GM19455 (cell line): Measurements from ENCODE around the gene DNHD1.

Experiments
- ATAC-seq: cut with Tn5 transposase; IDR thresholded peaks from one replicate; pipeline ENCODE4 v1.9.1; 2021; ENCODE audit not compliant: unreplicated experiment

DNHD1 gene, protein sequence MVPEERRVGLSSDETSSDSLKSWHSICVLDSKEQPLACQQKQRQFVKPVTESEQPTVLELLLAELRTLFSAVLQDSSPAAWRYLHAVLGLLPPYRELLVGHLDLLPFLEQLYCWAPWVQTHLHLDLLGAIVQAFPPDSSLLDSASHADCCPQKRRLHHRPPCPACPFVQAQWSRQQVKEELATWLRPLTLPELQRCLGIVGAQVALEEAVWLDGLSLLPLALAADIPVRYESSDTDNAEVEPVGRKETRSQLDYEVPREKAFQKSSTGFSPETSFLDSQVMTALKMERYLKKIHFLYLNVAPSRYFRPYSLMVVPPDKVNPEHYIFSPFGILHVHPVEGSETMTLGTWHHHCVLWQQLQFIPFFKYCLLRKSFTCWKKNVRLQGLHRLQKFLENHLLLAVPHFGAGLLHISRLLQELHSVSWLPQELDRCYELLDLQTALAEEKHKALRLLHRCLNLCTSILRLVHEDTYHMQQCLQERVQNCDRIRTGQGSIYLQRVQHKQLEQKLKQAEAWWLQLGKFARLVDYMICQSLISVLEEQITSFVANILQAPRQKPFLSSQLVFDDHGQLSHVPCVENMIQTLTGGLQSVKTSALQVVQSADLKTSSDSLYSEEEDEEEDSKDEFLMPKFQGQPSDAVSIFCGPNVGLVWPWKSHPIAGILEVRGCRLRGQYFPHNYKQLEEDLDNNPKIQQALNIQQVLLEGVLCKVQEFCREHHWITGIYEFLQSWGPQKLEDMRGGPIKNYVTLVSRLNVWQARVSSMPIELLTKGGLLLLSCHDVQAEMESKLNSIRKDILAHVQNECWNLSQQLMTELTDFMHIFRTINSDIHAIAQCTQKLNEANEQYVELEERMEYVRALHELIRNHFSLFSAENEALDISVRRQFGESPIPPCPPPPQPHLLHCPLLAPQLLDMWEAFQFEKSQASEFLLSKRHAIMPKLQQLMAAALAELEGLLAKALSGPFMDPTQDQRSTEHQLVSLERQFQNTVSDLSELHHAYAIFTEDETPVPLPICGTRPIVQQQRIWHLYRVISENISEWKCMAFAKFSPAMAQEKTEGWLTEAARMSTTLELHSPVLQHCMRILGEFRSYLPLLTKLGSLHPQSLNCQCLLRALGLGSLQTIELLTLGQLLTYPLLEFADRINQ (N-terminal part only)

DNA sequence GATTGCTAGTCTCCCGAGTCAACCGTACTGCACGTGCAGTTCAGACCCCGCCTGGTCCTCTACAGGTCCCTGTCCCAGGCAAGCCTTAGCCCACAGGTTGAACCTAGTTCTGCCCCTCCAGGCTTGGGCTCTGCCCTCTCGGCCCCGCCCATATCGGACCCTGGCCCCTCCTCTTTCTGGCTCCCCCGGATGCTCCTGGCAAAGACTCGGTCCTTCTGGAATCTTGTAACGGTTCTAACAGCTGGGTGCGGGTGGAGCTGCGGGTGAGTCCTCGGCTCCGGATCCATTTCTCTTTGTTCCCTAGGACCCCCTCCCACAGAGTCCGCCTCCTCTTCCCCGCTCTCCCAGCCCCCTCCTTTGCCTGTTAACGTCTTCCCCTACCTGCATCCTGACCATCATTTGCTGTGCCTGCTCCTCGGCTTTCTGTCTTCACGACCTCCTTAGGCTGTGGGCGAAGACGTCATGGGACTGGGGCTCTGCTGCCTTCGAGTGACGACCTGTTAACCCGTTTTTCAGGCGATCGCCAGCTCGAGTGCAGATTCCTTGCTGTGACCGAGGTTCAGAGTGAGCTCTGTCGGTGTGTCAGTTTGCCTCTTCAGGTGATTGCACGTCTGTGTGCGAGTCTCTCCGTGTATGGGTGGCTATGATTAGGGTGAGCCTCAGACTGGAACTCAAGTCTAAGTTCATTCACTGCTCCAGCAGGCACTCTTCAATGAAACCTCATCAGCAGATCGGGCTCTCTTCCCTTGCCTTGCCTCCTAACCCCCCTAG, at the start of gene DNHD1:
Gene DNHD1 (plus strand): TSS at position 212 of the 771 bp plus-strand sequence. CDS start 936 bp downstream, outside the sequence.
- ATAC-seq, result no peak

DNA sequence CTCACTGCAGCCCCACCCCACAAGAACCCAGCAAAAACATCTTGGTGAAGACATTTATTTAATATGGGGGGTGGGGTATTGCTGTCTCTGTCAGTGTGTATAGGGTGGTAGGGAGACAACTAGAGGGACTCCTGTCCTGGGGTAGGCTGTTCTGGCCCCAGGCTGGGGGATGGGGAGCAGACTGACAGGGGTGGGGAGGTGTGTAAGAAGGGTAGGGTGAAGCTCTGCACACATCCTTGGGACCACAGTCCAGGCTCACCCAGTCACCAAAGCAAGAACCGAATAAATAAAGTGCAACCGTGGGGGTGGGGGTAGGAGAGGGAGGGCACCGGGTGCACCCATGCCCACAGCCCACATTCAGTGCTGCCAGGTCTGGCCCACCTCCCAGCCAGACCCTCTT, 48.5 kb upstream of the DNHD1 start:
- ATAC-seq, result no peak

DNA sequence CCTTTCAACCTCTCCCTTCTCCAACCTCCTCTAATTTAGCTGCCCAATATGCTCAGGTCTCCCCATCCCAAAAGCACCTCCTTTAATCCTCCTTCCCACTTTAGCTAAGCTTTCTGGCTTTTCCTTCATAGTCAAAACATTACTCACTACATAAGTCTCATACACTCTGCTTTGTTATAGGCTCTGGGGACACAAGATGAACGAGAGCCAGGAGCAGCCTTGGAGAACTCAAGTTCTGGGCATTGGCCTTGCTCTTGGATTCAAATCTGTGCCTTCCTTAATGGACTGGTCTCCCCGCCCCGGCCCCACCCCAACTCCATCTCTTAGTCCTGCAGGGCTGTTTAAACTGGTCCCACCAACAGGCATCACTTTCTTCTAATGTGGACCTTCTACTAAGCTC, 44.9 kb upstream of the DNHD1 start:
- no peak for ATAC-seq

DNA sequence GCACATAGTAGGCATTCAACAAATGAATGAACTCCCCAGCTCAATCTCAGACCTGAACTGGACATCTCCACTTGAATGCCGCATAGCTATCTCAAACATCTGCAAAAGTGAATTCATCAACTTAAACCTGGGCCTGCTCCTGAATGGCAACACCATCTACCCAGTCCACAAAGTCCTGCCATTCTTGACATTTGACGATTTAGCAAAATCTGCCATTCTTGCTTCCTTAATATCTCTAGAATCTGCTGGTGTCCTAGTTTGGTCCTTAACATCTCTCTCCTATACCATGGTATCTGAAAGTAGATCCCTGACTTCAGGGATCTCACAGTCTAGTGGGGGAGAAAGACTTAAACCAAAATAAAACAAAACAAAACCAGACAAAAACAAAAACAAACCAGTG, 43.9 kb upstream of the DNHD1 start:
- no peak for ATAC-seq

DNA sequence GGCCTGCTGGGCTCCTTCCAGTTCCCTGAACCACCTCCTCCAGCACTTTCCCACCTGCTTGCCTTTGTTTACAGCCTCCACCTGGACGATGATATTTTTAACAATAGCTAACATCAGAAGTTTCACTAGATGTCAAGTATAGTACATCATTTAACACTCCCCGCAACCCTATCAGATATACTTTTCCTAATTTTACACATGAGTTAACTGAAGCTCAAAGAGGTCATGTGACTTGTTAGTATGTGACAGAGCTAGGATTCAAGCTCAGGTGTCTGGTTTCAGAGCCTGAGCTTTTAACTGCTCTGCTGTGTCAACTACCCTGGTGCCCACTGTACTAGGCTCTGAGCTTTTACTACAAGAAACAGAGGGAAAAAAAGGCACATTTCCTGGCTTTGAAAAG, 42.0 kb upstream of the DNHD1 start:
- ATAC-seq, result no peak

DNA sequence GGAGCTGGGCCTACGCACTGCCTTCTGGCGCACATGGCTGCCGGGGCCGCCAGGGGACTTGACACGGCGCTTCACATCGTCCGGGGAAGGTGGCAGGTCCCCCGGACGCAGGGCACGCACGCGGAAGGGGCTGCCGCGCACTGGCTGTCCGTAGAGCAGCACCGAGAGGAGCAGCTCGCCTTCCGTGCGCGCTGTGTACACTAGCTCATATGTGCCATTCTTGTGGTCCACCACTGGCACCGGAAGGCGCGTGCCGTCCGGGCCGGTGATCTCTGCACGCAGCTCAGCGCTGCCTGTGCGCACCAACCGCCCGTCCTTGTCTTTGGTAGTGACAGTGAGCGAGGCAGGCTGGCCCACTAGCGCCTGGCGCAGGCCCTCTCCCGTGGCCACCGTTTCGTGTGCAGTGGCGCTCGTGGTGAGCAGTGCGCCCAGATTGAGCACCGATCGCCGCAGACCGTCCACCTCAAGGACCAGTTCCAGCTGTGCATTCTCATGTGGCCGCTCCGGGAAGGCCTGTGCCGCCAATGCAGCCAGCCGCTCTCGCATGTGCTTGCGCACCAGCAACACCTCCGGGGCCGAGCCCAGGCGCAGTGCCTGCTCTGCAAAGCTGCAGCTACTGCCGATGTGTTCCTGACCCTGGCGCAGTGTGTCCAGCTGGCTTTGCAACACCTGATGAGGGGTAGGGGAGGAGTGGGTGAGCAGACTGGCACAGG, 40.6 kb upstream of the DNHD1 start:
- ATAC-seq, result no peak

DNA sequence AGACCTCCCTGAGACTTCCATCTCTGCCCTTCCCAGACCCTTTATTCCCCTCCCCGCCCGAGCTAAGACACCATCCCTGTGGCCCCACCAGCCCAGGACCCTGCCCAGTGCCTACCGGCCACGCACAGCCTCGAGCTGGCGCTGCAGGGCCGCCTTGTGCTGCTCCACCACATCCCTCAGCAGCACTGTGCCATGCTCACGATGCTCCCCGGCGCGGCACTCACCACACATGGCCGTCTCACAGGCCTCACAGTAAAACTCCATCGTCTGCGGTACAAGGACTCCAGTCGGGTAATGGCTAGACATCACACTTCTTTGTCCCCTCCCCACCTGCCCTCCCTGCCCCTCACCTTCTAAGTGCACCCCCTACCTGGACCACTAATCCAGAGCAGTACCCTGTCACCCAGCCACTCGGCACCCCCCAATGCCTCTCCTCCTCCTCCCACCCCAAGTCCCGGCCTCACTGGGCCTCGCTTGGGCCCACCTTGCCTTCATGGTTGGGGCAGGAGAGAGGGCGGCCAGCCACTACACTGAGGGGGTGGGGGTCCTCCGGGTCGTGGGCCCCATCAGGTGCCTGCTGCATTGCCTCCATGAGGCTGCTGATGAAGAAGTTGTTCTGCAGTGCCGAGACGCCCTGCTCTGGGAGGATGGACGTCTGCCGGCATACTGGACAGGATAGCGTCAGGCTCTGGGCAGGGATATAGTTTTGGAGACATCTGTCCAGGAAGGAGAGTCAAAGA, 39.3 kb upstream of the DNHD1 start:
- ATAC-seq, result no peak

DNA sequence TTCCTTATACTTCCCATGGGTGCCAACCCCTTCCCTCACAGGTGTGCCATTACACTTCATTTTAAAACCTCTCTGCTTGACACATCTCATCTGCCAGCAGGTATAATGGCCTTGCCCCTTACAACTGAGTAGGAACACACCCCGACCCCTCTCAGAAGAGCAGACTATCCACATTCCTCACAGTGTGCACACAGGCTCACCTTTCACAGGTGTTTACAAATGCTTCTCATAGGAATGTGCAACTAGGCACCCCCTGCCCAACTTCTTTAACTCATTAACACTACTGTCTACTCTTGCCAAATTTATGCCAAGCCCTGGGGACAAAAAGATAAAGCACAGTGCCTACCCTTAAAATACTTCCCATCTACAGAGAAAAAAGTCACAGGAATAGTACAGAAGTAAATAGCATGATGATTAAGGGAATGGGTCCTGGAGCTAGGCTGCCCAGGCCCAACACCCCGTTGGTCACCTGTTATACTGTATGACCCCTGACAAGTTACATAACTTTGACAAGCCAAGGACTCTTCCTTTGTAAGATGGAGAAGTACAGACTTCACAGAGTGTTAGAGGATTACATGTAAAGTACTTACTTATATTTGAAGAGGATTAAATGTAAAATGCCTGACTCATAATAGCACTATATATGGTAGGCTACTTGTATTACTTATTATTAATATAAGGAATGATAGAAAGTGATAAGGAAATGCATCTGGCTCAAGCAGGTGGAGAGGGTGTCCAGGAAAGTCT, 38.6 kb upstream of the DNHD1 start:
- no peak for ATAC-seq

DNA sequence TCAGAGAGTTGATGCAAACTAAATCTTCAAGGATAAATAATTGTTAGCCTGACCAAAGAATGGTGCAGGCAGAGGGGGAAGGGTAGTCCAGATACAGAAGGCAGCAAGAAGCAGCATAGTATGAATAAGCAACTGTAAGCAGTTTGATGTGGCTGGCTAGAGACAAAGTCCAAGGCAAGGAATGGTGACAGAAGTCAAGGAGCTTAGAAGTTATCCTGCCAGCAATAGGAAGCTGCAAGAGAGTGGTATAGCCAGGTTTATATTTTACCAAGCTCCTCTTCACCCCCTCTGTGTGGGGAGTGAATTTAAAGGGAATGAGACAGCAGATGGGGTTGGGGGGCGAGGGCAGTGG, 38.0 kb upstream of the DNHD1 start:
- no peak for ATAC-seq

DNA sequence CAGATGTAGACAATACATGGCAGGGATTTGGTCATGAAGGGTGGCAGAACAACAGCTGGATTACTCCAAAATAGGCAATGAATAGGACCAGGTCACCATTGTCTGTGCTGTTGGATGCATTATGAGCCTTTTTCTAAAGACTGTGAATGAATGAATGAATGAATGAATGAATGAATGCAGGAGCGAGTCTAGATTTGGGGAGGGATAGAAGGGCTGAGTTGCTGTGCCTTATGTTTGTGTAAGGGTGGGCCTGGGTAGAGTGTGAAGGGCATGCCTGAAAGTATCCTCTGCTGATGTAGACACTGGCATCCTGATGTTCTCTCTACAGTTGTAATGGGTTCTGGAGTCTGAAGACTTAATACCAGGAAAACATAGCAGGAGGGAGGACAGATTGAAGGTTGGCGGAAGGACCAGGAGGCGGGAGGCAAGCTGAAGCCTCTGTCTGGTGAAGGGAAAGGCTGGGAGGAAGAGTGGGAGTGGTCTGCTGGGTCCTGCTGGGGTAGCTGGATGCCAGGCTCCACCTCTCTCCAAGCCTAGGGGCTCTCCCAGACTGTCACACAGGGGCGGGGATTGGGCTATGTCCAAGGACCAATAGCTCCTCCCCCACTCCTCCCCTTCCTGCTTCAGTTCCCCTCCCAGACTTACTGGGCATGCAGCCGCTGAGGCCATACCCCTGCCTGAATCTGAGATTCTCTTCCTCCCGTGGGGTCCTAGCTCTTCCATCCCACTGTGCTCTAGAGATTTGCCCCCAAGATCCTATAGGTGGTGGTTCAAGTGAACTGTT, 28.2 kb upstream of the DNHD1 start:
- no peak for ATAC-seq

DNA sequence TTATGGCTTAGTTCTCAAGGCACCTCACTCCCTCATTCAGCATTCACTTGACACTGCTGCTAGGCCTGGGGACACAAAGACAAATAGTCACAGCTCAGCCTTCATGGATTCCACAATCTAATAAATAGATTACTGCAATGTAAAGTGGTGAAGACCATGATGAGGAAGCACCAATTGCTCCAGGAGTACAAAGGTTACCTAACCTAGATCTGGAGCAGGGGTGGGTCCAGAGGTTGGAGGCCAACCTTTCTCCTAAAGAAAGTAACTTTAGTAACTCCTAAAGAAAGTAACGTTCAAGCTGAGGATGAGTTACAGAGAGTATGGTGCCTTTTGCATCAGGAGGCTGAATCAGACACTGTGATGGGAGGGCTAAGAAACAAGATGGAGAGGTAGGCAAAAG, 27.5 kb upstream of the DNHD1 start:
- no peak for ATAC-seq

DNA sequence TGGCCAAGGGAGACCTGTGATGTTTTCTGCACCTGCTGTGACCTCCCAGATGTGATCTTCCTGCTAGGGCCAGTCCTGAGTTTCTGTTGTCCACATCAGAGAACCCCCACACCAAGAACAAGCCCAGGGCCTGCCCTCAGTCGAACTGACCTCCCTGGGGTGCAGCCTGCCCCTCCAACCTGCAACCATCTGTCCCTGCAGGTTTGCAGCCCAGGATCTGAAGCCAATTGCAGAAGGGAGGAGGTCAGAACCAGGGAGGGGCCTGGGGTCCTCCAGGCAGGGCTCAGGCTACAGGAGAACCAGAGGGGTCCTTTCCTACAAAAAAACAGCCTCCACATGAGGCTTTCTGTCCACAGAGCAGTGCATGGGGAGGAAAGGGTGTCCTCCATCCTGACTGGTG, 24.1 kb upstream of the DNHD1 start:
- no peak for ATAC-seq

DNA sequence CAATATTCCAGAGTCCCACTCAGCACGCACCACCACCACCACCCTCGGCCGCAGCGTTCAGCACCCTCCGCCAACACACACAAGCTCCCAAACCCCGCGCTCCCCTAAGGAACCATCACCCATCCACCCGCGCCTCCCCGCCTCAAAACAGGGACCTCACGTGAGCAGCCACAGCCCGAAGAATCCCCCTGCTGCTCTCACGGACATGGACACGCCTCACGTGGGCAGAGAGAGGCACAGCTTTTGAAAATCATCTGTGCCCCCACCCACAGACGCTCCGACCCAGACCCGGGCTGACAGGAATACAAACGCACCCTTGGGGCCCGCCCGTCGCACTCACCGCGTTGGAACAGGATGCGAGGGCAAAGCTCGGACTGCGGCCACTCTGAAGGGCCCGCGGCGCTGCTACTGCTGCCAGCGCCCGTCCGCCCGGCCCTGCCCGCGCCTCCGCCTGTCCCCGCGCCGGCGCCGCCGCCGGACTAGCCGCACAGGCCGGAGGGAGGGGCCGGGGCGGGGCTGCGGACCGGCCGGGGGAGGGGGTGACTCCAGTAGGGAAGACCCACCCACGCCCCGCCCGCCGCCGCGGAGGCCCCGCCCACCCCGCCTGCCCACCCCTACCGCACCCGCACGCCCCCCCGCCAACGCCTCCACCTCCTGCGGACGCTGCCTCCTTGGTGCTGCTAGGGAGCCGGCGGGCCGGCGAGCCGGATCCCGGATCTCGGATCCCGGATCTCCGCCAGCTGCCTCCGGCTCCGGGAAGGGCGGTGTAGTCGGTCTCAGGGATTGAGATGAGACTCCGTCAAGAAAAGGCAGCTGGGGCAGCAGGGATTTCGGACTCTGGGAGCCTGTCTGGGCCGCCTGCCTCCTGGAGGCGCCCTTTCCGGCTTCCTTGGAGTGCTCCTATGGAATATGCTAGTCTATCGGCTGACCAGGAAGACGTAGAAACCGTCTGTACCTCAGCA, 23.3 kb upstream of the DNHD1 start, which contains the start of gene TRIM3:
Gene TRIM3 (minus strand): TSS at position 491 of the 962 bp plus-strand sequence. CDS start 8,246 bp downstream, outside the sequence.
- peak; percentile 82 for ATAC-seq

DNA sequence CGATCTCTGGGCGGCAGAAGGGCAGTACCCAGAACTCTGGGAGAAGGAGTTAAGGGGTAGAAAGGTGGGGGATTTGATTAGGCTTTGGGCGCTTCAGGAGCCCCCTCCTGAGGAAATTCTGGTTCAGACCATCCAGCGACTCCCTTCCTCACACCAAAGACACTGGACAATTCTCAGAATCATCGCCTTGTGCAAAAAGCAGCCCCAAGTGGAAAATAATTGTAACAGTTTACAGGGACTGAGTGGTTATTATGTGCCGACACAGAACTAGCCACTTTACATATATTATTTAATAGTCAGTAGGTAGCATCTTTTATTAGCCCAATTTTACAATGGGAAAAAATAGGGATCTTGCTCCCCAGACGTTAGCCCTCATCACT, 22.7 kb upstream of the DNHD1 start:
- no peak for ATAC-seq

DNA sequence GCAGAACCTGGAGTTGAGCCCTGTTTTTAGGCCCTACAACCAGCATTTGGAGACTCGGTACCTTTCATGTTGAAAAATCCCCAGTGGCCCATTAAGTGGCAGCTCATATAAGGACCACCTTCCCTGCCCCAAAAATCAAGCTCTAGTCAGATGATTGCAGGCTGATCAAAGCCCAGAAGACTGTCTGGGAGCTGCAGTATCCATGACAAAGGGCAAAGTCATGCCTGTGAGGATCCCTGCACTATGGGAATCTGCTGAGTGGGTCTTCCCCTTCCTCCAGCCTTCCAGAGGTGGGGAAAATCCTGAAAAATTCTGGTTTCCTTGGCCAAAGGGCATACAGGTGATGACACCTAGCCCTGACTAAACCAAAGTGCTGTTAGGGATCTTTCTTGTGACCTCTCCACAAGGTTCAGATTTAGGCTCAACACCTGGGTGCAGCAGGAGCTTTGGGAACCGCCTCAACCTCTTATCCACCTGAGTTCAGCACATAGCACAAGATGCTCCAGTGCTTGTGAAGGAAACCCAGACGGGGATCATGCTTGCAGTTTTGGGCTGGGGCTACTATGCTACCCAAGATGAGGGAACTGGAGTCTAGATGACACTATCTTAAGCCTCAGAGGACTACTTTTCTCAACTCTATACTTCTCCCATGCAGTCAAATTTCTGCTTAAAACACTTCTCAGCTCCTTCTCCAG, 22.1 kb upstream of the DNHD1 start:
- ATAC-seq, result no peak

DNA sequence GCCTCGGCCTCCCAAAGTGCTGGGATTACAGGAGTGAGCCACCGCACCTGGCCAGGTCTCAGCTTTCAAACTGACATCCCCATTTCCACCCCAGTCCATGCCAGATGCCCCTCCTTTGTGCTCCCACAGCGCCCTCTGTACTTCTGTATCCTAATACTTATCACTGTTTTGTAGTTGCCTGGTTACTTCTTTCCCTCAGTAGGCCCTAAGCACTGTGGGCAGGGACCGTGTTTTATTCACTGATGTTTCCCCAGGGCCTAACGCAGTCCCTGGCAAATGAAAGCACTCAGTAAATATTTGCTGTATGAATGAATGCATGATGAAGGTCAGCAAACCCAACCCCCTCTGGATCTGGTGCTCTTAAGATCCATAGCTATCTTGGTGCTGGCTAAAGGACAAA, 21.1 kb upstream of the DNHD1 start:
- ATAC-seq, result no peak
